ENCODE data around the gene GPN1.

Gene GPN1

DNA sequence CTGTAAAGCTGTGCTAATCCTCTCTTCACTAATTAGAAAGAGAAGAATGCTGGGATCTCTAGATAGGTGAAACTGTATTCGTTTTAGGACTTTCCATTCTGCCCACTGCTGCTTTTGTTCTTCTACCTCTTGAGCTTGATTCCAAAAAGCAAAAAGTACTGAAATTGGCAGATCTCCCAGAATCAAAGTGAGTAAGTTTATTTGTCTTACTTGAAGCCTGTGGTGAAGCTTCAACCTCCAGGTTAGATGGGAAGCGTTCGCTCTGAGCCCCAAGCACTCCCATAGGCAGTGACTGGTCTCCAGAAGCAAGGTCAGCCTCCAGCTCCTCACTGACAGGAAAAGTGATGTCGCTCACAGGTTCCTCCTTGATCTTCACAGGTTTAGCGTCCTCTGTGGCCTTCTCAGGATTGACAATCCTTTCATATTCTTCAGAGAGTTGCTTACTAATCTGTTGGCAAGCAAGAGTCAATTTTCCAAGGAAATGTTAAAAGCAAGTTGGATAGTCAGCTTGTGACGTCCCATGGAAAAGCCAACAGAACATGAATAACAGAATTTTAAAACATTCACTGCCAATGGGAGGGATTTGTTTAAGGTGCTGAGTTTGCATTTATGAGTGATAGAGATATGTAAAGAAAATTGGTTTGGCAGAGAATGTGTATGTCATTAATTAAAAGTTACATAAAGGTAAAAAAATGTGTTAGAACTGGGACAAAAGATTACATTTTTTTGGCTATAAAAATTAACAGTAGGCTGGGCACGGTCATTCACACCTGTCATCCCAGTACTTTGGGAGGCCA is 26.5 kb downstream of the GPN1 start:
- in situ Hi-C loops (cut with MboI; ENCODE audit: low pct_unique_long_range_greater_than_20kb, low sequenced_read_pairs, unreplicated experiment) = no loop called here
- no peak for DNase-seq (ENCODE audit: low spot score)
- TF ChIP-seq, protein P1, sequence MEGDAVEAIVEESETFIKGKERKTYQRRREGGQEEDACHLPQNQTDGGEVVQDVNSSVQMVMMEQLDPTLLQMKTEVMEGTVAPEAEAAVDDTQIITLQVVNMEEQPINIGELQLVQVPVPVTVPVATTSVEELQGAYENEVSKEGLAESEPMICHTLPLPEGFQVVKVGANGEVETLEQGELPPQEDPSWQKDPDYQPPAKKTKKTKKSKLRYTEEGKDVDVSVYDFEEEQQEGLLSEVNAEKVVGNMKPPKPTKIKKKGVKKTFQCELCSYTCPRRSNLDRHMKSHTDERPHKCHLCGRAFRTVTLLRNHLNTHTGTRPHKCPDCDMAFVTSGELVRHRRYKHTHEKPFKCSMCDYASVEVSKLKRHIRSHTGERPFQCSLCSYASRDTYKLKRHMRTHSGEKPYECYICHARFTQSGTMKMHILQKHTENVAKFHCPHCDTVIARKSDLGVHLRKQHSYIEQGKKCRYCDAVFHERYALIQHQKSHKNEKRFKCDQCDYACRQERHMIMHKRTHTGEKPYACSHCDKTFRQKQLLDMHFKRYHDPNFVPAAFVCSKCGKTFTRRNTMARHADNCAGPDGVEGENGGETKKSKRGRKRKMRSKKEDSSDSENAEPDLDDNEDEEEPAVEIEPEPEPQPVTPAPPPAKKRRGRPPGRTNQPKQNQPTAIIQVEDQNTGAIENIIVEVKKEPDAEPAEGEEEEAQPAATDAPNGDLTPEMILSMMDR (IDR thresholded peaks at IDR 0.05; ENCODE audit: extremely low read depth, insufficient read depth, missing control alignments) = no peak

DNA sequence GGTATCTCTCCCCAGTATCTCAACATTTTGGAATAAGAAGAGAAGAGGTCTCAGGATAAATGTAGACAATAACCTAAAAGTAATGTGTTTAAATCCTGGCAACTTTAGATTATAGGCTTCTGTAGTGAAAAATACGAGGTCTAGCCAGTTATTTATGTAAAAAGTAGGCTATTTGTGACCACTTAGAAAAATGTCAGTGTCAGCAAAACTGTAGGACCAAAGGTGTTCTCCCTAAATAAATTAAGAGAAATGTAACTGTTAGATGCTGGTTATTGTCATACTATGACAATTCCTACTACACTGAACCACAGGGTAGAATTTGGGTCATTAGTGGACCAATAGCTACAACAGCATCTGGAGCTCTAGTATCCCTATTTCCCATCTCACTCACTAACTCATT is 32.5 kb downstream of the GPN1 start:
- in situ Hi-C loops (cut with MboI; ENCODE audit: low pct_unique_long_range_greater_than_20kb, low sequenced_read_pairs, unreplicated experiment) = no loop called here

DNA sequence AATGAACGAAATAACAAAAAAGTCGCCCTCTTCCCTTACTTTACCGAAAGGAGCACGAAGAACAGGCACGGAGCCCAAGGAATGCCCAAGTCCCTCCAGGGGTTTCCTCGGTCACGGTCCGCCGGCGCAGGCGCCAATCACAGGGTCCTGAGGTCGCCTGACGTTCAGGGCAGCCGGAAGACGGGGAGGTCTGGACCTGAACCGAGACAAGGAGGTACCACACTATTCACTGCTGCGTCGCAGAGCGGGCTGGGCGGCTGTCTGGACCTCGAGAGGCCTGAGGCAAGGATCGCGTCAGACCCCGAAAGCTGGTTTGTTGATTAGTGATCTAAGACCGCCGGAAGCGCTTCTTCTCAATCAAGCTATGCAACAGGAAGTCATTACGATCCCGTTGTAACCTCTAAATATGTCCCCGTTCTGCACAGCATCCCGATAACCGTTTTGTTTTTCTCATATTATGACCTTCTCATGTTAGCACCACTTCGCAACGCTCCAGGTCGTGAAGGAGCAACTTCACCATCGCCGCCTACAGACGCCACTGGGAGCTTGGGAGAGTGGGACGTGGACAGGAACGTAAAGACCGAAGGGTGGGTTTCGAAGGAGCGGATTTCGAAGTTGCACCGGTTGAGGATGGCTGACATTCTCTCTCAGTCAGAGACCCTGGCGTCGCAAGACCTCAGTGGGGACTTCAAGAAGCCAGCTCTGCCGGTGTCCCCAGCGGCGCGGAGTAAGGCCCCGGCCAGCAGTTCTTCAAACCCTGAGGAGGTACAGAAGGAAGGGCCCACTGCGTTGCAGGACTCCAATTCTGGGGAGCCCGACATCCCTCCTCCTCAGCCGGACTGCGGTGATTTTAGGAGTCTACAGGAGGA is 34.7 kb downstream of the GPN1 start, which contains the start of the genes SLC4A1AP and SUPT7L:
SLC4A1AP (plus strand) TSS at position 605 of the 869 bp plus-strand sequence; CDS start at position 631, 26 bp downstream.
SUPT7L (minus strand) TSS at position 330 of the 869 bp plus-strand sequence. CDS start 1,422 bp downstream, outside the sequence.
- DNase-seq (ENCODE audit: low spot score) = peak; percentile 82
- TF ChIP-seq, protein P1 (IDR thresholded peaks at IDR 0.05; ENCODE audit: extremely low read depth, insufficient read depth, missing control alignments) = no peak
- in situ Hi-C loops (cut with MboI; ENCODE audit: low pct_unique_long_range_greater_than_20kb, low sequenced_read_pairs, unreplicated experiment) = no loop called here

More for the DNA sequence above, 32.5 kb downstream of the GPN1 start:
- TF ChIP-seq, protein P1 (IDR thresholded peaks at IDR 0.05; ENCODE audit: extremely low read depth, insufficient read depth, missing control alignments) = no peak
- DNase-seq (ENCODE audit: low spot score) = no peak

- TF ChIP-seq, protein P1 (IDR thresholded peaks at IDR 0.05; ENCODE audit: extremely low read depth, insufficient read depth, missing control alignments) = no peak
- in situ Hi-C loops (cut with MboI; ENCODE audit: low pct_unique_long_range_greater_than_20kb, low sequenced_read_pairs, unreplicated experiment) = no loop called here
- DNase-seq (ENCODE audit: low spot score) = peak; percentile 17
These were observed 35.3 kb downstream of the GPN1 start for GRCh38 chr2:27664154-27664574.

DNA sequence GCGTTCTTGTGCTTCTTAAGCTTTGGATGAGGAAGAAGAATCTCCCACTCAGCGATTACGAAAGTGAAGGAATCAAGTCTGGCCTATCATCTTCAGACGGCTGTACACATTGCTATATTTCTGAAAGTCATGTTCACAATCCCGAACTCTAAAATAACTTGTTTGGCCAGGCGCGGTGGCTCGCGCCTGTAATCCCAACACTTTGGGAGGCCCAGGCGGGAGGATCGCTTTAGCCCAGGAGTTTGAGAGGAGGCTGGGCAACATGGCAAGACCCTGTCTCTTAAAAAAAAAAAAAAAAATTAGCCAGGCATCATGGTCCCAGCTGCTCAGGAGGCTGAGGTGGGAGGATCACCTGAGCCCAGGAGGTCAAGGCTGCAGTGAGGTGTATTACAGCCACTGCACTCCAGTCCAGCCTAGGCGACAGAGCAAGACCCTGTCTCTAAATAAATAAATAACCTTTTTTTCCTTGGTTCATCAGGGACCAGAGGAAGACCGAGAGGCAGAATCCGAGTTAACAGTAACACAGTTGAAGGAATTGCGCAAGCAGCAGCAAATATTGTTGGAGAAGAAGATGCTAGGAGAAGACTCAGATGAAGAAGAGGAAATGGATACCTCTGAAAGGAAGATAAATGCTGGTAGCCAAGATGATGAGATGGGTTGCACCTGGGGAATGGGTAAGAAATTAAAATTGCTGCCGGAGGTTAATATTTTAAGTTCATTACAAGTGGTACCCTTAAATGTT is 35.9 kb downstream of the GPN1 start:
- TF ChIP-seq, protein P1 (IDR thresholded peaks at IDR 0.05; ENCODE audit: extremely low read depth, insufficient read depth, missing control alignments) = no peak
- DNase-seq (ENCODE audit: low spot score) = no peak
- in situ Hi-C loops (cut with MboI; ENCODE audit: low pct_unique_long_range_greater_than_20kb, low sequenced_read_pairs, unreplicated experiment) = no loop called here

DNA sequence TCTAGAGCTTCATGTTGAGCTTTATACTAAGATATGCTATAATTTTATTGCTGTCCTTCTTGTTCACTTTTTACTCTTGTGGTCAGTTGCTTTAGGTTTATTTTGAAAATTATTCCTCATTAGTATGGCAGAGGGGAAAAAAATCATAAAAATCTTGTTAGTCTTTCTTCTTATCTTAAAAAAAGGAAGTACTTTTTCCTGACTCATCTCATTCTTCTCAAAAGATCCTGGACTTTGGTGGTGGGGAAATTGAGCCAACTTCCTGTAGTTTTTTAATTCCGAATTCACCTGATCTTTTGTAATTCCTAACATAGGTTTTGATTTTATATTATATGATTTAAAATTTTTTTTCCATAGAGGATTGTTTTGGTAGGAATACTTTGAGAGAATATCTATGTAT is 38.6 kb downstream of the GPN1 start:
- in situ Hi-C loops (cut with MboI; ENCODE audit: low pct_unique_long_range_greater_than_20kb, low sequenced_read_pairs, unreplicated experiment) = no loop called here
- no peak for DNase-seq (ENCODE audit: low spot score)
- TF ChIP-seq, protein P1 (IDR thresholded peaks at IDR 0.05; ENCODE audit: extremely low read depth, insufficient read depth, missing control alignments) = no peak

Measured in GM13977 (cell line).